ENCODE measurements around the gene EXOSC7.

Gene EXOSC7

GRCh38 chr3:44993471-44994205 lies 17.6 kb downstream of the EXOSC7 start:
- no peak for DNase-seq

- no peak for DNase-seq
Observed at GRCh38 chr3:44995142-44995770, 19.2 kb downstream of the EXOSC7 start.

GRCh38 chr3:44996556-44996969 lies 20.5 kb downstream of the EXOSC7 start:
- no peak for DNase-seq

GRCh38 chr3:44999782-45000181 lies 23.7 kb downstream of the EXOSC7 start:
- DNase-seq, result no peak

- no peak for DNase-seq
Observed at GRCh38 chr3:45000823-45001222, 24.8 kb downstream of the EXOSC7 start.

GRCh38 chr3:45001738-45002137 lies 25.7 kb downstream of the EXOSC7 start:
- no peak for DNase-seq

GRCh38 chr3:45002139-45002660 lies 26.2 kb downstream of the EXOSC7 start:
- DNase-seq, result no peak

- DNase-seq, result no peak
Observed at GRCh38 chr3:45002720-45003119, 26.7 kb downstream of the EXOSC7 start.

- no peak for DNase-seq
Observed at GRCh38 chr3:45003406-45003805, 27.4 kb downstream of the EXOSC7 start.

GRCh38 chr3:45003859-45004258 lies 27.8 kb downstream of the EXOSC7 start:
- DNase-seq, result no peak

GRCh38 chr3:45007091-45007490 lies 31.0 kb downstream of the EXOSC7 start:
- no peak for DNase-seq

GRCh38 chr3:45008117-45008516 lies 32.1 kb downstream of the EXOSC7 start:
- no peak for DNase-seq

- no peak for DNase-seq
Observed at GRCh38 chr3:45009868-45010267, 33.8 kb downstream of the EXOSC7 start.

GRCh38 chr3:45010811-45011333 lies 34.8 kb downstream of the EXOSC7 start:
- DNase-seq, result no peak

- DNase-seq, result no peak
Observed at GRCh38 chr3:45011756-45012508, 35.9 kb downstream of the EXOSC7 start.

- no peak for DNase-seq
Observed at GRCh38 chr3:45012577-45012976, 36.5 kb downstream of the EXOSC7 start.

- DNase-seq, result no peak
Observed at GRCh38 chr3:45016916-45017315, 40.9 kb downstream of the EXOSC7 start.

GRCh38 chr3:45017821-45018220 lies 41.8 kb downstream of the EXOSC7 start:
- DNase-seq, result no peak

- no peak for DNase-seq
Observed at GRCh38 chr3:45020534-45020933, 44.5 kb downstream of the EXOSC7 start.

GRCh38 chr3:45021524-45022297 lies 45.7 kb downstream of the EXOSC7 start:
- no peak for DNase-seq

GRCh38 chr3:45023675-45024074 lies 47.6 kb downstream of the EXOSC7 start:
- no peak for DNase-seq

- DNase-seq, result no peak
Observed at GRCh38 chr3:45024542-45025255, 48.7 kb downstream of the EXOSC7 start.
